Natural killer cell (primary cell): ENCODE results near the gene PGAM2. TPM values are rescaled to one million over a fixed set of nuclear protein-coding genes. Genes with fewer than 3 reads are reported as not detected.

Experiments used
- ATAC-seq, 3 donors: fragments of 150-1000 bp in 2 of 3; fragments of 200-7000 bp in 1 of 3; cut with Tn5 transposase; 1 replicate in 1 of 3; 2 replicates in 2 of 3; pipeline ENCODE4 v1.10.0; 2021; ENCODE audit warnings: mild to moderate bottlenecking in 2 of 3, moderate library complexity in 2 of 3
- DNase-seq, 2 donors: peaks; one replicate each; pipeline versions ENCODE4 v3.0.0 to v3.0.0-alpha.2; 2013 to 2021; ENCODE audit warnings: mixed read lengths in 1 of 2
- H3K27ac ChIP-seq: one replicate; pipeline ENCODE4 v1.5.1; 2013; ENCODE audit warnings: mild to moderate bottlenecking, low read length
- H3K27me3 ChIP-seq: one replicate; pipeline ENCODE4 v1.6.1; 2013; ENCODE audit warnings: low read length; ENCODE audit not compliant: control insufficient read depth, insufficient read depth
- H3K36me3 ChIP-seq: one replicate; pipeline ENCODE4 v1.6.1; 2013; ENCODE audit warnings: low read length; ENCODE audit not compliant: control insufficient read depth, insufficient read depth
- H3K4me1 ChIP-seq: one replicate; pipeline ENCODE4 v1.6.1; 2013; ENCODE audit warnings: low read length; ENCODE audit not compliant: control insufficient read depth, insufficient read depth
- H3K4me3 ChIP-seq: one replicate; pipeline ENCODE4 v1.5.1; 2013; ENCODE audit warnings: low read length
- H3K9me3 ChIP-seq: one replicate; pipeline ENCODE4 v1.6.1; 2013; ENCODE audit warnings: low read length; ENCODE audit not compliant: control insufficient read depth, insufficient read depth
- H3K27ac Mint-ChIP-seq, 2 donors: one replicate each; pipeline ENCODE4 v1.8.0; 2022; ENCODE audit warnings: mild to moderate bottlenecking in 2 of 2, mixed read lengths in 2 of 2, moderate library complexity in 1 of 2
- H3K27me3 Mint-ChIP-seq, 2 donors: one replicate each; pipeline ENCODE4 v1.8.0; 2022; ENCODE audit warnings: low read depth in 2 of 2, mixed read lengths in 2 of 2
- H3K36me3 Mint-ChIP-seq: one replicate; pipeline ENCODE4 v1.8.0; 2022; ENCODE audit warnings: mixed read lengths
- H3K4me1 Mint-ChIP-seq, 2 donors: one replicate each; pipeline ENCODE4 v1.8.0; 2022; ENCODE audit warnings: mixed read lengths in 2 of 2
- H3K4me3 Mint-ChIP-seq: one replicate; pipeline ENCODE4 v1.8.0; 2022; ENCODE audit warnings: mild to moderate bottlenecking, moderate library complexity, mixed read lengths
- H3K9me3 Mint-ChIP-seq, 2 donors: one replicate each; pipeline ENCODE4 v1.8.0; 2022; ENCODE audit warnings: mixed read lengths in 2 of 2
- CTCF ChIP-seq: fragments of 200-600 bp; IDR thresholded peaks from one replicate; pipeline ENCODE4 v1.8.0; 2022; ENCODE audit warnings: antibody characterized with exemption
- WGBS: methylation state at CpG from one replicate; pipeline ENCODE4 v1.1.7; 2013; ENCODE audit warnings: missing lambda C conversion rate; ENCODE audit not compliant: insufficient coverage; 5-methylcytosine and 5-hydroxymethylcytosine counted together
- intact Hi-C: fragments of 100-400 bp; cut with micrococcal nuclease; formaldehyde crosslinking; loops from one replicate; pipeline ENCODE4 v1.14.2; 2022
- total RNA-seq, 4 donors: library from RNA; stranded (reverse); fragments of 120-200 nt in 1 of 4; gene quantifications; one replicate each; pipeline versions ENCODE4 v1.2.3 to v1.2.4, GENCODE V29; 2013 to 2022

PGAM2 gene
- total RNA-seq, 3 donors from 2014 or later (not counting 1 experiment from before 2014, with no cell fraction given), result 1.0 to 1.9 (median 1.5) TPM

GRCh38 chr7:44093102-44093641, 27.8 kb upstream of the PGAM2 start:
- WGBS, result 83% methylated on average over 6 of the region's 6 CpGs
- no peak for DNase-seq
- Mint-ChIP-seq H3K27ac (no peak overlapping the region), H3K9me3 (no peaks in the 10 kb centered on the region), H3K27me3 (peaks cover 3 to 6% of the 10 kb centered on the region in 2 donors), H3K36me3 (no peaks in the 10 kb centered on the region), H3K4me1 (no peaks in the 10 kb centered on the region), H3K4me3 (no peak overlapping the region)
- no peak for ATAC-seq
- Histone ChIP-seq H3K27ac (no peak overlapping the region), H3K4me1 (peaks cover 11% of the 10 kb centered on the region), H3K9me3 (no peaks in the 10 kb centered on the region), H3K4me3 (no peak overlapping the region), H3K27me3 (no peaks in the 10 kb centered on the region), H3K36me3 (no peaks in the 10 kb centered on the region)
- intact Hi-C loops, result no loop called here
- TF ChIP-seq CTCF, result no peak

- no peak for DNase-seq
- H3K36me3 Mint-ChIP-seq, result no peaks in the 10 kb centered on the region
- 76% methylated on average over 20 of the region's 20 CpGs for WGBS
- ATAC-seq, result no peak
- Histone ChIP-seq H3K9me3 (no peaks in the 10 kb centered on the region), H3K4me1 (no peaks in the 10 kb centered on the region), H3K36me3 (no peaks in the 10 kb centered on the region), H3K27me3 (no peaks in the 10 kb centered on the region), H3K4me3 (no peak overlapping the region), H3K27ac (no peak overlapping the region)
- H3K4me1 Mint-ChIP-seq, result peaks cover 4 to 8% of the 10 kb centered on the region in 2 donors
- H3K27ac Mint-ChIP-seq, result no peak overlapping the region
- H3K27me3 Mint-ChIP-seq, result peaks cover 3 to 6% of the 10 kb centered on the region in 2 donors
- TF ChIP-seq CTCF, result no peak
- no peak overlapping the region for H3K4me3 Mint-ChIP-seq
- intact Hi-C loops, result no loop called here
- no peaks in the 10 kb centered on the region for H3K9me3 Mint-ChIP-seq
Measured at GRCh38 chr7:44087911-44088838, 22.8 kb upstream of the PGAM2 start.

- H3K27ac ChIP-seq, result no peak overlapping the region
Measured at GRCh38 chr7:44086627-44087026, 21.3 kb upstream of the PGAM2 start.

More at GRCh38 chr7:44086627-44087026, 21.3 kb upstream of the PGAM2 start:
- Histone ChIP-seq H3K27me3 (no peaks in the 10 kb centered on the region), H3K4me1 (peaks cover 4% of the 10 kb centered on the region), H3K4me3 (no peak overlapping the region), H3K36me3 (no peaks in the 10 kb centered on the region), H3K9me3 (no peaks in the 10 kb centered on the region)
- ATAC-seq (no peak), DNase-seq (no peak)
- 96% methylated on average over 3 of the region's 3 CpGs for WGBS
- Mint-ChIP-seq H3K36me3 (no peaks in the 10 kb centered on the region), H3K27me3 (peaks cover 3 to 6% of the 10 kb centered on the region in 2 donors), H3K4me3 (no peak overlapping the region), H3K27ac (no peak overlapping the region), H3K4me1 (peaks cover 13 to 14% of the 10 kb centered on the region in 2 donors), H3K9me3 (no peaks in the 10 kb centered on the region)
- TF ChIP-seq CTCF, result no peak
- intact Hi-C loops, result no loop called here
